Measurements from ENCODE around the gene TCP11L2.

Gene TCP11L2

GRCh38 chr12:106389151-106389550 lies 86.6 kb downstream of the TCP11L2 start:
- Histone ChIP-seq H3K9me3 (no peaks in the 10 kb centered on the region), H3K4me3 (ENCODE audit: low read depth in 1 of 2, low read length in 1 of 2) (no peak overlapping the region), H3K27me3 (no peaks in the 10 kb centered on the region), H3K4me1 (ENCODE audit: control insufficient read depth in 1 of 2, insufficient read depth in 1 of 2, low read depth in 1 of 2, low read length in 1 of 2) (no peaks in the 10 kb centered on the region), H3K27ac (no peak overlapping the region), H3K36me3 (peaks cover 15% of the 10 kb centered on the region)
- no peak for TF ChIP-seq CTCF (IDR thresholded peaks at IDR 0.05)

- no peak overlapping the region for H3K27ac ChIP-seq
- H3K27me3 ChIP-seq = no peaks in the 10 kb centered on the region
- peaks cover 20% of the 10 kb centered on the region for H3K36me3 ChIP-seq
- no peaks in the 10 kb centered on the region for H3K9me3 ChIP-seq
- no peak overlapping the region for H3K4me3 ChIP-seq (ENCODE audit: low read depth in 1 of 2, low read length in 1 of 2)
- H3K4me1 ChIP-seq (ENCODE audit: control insufficient read depth in 1 of 2, insufficient read depth in 1 of 2, low read depth in 1 of 2, low read length in 1 of 2) = no peaks in the 10 kb centered on the region
- TF ChIP-seq CTCF (IDR thresholded peaks at IDR 0.05) = no peak
Measured at GRCh38 chr12:106392759-106393158, 90.2 kb downstream of the TCP11L2 start.

All from neutrophil (primary cell).